ENCODE data around the gene CACNA1C.

The CACNA1C gene

DNA sequence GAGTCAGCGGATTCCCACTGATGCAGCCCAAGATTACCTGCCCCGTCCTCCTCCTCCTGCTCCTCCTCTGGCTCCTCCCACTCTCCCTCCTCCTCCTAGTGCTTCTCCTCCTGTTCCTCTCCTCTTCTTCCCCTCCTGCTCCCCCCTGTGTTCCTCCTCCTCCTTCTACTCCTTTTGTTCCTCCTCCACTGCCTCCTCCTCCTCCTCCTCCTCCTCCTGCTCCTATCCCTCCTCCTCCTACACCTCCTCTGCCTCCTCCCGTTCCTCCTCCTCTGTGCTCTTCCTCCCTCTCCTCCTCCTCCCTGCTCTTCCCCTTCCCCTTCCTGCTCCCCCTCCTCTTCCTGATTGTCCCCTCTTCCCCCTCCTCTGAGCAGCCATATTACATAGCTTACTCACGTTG is 141.3 kb downstream of the CACNA1C start:
- no peak for DNase-seq (ENCODE audit: low read depth in 3 of 3, low spot score in 1 of 3)

DNA sequence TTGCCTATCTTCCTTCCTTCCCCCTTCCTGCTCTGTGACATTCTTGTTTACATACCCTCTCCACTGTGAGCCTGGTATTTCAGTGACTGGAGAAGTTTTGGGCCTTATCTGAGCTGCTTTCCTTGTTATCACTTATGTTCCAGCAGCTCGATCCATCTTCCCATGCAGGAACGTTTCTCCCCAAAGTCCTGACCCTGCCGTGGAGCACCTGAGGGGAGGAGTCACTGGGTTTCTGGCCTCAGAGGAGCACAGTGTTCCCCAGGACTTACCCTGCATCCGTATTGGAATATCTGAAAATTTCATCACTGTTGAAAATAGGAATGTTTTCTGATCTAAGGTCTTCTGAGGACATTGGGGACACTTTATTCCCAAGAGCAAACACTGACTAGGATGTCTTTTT is 141.8 kb downstream of the CACNA1C start:
- no peak for DNase-seq (ENCODE audit: low read depth in 3 of 3, low spot score in 1 of 3)

- DNase-seq (ENCODE audit: low read depth in 3 of 3, low spot score in 1 of 3), result no peak
Measured at GRCh38 chr12:2195085-2195484, 142.3 kb downstream of the CACNA1C start.

DNA sequence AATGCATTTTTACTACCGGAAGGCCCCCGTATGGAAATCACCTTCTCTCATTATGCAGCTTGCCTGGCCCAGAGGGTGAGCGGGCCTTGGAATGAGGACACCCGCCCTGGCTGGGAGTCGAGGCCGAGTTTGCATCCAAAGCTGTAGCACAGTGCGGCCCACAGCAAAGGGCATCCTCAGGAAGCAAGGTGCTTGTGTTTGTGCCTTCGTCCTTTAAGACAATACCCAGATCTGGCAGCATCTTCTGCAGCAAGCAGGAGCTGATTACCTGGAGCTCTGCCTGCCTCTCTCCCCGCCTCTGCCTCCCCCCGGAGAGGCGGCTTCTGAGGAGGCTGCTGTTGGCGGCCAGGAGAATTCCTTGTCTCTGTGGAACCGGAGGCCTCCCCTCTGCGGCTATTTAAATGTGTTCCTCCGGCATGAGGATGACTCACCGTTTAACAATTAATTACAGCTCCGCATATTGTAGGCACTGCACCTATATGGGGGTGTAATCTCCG is 145.3 kb downstream of the CACNA1C start:
- no peak for DNase-seq (ENCODE audit: low read depth in 3 of 3, low spot score in 1 of 3)

- no peak for DNase-seq (ENCODE audit: low read depth in 3 of 3, low spot score in 1 of 3)
Measured at GRCh38 chr12:2198542-2198941, 145.8 kb downstream of the CACNA1C start.

GRCh38 chr12:2205996-2206395 is 153.2 kb downstream of the CACNA1C start:
- no peak for DNase-seq (ENCODE audit: low read depth in 3 of 3, low spot score in 1 of 3)

GRCh38 chr12:2208837-2209635 is 156.2 kb downstream of the CACNA1C start:
- no peak for DNase-seq (ENCODE audit: low read depth in 3 of 3, low spot score in 1 of 3)

DNA sequence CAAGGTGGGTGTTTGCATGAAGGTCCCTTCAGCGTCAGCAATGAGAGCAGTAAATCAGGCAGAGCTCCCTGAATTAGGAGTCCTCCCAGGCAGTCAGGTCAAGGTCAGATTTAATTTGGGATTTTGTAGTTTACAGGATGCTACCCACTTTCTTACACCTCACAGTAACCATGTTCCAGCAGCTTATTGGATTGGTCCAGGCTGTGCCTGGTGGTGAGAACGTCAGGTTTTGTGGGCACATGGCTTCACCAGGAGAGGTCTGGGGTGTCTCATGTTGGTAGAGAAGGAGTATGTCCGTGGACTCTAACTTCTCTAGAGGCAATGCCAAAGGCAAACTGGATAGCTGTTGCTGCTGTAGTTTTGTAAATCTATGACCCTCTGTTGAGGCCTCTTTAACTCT is 158.3 kb downstream of the CACNA1C start:
- no peak for DNase-seq (ENCODE audit: low read depth in 3 of 3, low spot score in 1 of 3)

- DNase-seq (ENCODE audit: low read depth in 3 of 3, low spot score in 1 of 3), result no peak
Measured at GRCh38 chr12:2212537-2212936, 159.8 kb downstream of the CACNA1C start.

DNA sequence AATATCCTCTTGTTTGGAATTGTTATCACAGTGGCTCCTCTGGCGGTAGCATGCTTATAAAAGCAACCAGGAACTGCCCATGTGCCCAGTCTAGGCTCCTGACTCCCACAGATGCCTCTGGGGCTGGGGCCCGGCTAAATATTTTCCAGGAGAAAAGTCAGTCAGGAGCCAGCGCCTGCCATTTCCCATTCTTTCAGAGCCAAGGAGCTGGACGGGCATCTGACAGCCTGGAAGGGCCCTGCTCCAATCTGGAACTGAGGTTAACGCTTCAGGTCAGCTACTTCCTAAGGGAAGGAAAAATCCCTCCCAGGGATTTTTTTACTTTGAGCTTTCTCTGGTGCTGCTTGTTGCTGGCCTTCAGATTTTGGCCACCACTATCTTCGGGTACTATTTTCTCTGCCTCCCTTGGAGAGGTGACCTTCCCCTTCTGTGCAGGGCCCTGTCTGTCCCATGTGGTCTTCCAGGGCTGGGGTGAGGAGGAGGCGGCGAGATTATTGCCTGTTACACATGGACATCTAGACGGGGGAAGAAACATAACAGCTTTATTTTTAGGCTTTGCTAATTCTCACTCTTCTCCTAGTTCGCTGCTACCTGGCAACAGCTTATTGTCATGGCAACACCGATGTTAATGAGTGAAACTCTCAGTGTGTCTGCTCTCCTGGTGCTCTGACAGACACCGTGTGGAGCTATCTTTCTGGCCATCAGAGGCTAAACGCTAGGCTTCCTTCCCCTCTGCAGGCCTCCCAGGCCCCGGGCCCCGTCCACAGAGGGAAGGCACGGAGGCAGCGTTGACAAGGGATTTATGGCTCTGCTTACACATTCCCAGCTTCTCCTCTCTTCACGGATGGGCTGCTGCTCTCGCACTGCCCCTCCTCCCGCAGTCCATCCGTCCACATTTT is 160.4 kb downstream of the CACNA1C start:
- DNase-seq (ENCODE audit: low read depth in 3 of 3, low spot score in 1 of 3), result no peak

DNA sequence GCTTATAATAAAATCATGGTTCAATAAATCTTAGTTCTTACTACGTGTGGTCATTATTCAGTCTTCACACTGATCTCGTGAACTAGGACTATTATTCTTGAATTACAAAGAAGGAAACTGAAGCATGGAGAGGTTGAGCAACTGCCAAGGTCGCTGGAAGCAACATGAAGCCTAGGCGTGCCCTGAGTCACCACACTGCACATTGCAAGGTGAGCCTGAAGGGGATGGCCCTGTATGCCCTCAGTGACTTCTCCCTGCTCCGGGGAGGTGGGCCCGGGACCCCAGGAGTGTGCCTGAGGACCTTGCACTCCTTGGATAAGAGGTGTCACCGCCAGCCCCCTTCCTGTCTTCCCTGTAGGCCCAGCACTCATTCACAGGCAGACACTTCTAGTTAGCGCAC is 161.6 kb downstream of the CACNA1C start:
- DNase-seq (ENCODE audit: low read depth in 3 of 3, low spot score in 1 of 3), result no peak

- no peak for DNase-seq (ENCODE audit: low read depth in 3 of 3, low spot score in 1 of 3)
Measured at GRCh38 chr12:2215709-2216560, 163.1 kb downstream of the CACNA1C start.

- DNase-seq (ENCODE audit: low read depth in 3 of 3, low spot score in 1 of 3), result no peak
Measured at GRCh38 chr12:2218706-2219105, 165.9 kb downstream of the CACNA1C start.

- DNase-seq (ENCODE audit: low read depth in 3 of 3, low spot score in 1 of 3), result no peak
Measured at GRCh38 chr12:2221030-2221621, 168.3 kb downstream of the CACNA1C start.

- DNase-seq (ENCODE audit: low read depth in 3 of 3, low spot score in 1 of 3), result no peak
Measured at GRCh38 chr12:2222691-2223090, 169.9 kb downstream of the CACNA1C start.

DNA sequence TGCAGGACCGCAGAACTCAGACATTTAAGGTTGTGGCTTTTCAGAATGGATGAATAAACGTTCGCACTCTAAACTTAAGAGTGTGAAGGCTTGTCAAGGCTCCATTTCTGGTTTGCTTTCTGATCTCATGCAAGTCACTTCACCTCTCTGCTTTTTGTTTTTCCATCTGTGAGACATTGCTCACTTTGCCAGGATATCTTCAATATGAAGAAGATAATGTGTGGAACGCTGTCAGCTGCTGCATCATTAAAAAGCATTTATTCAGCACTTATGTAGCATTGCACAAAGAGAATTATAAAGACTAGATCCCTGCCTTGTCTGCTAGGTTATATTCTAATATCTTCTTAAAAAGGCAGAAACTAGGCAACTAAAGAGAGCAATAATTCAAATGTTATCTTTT is 172.2 kb downstream of the CACNA1C start:
- DNase-seq (ENCODE audit: low read depth in 3 of 3, low spot score in 1 of 3), result no peak

GRCh38 chr12:2225696-2226095 is 172.9 kb downstream of the CACNA1C start:
- DNase-seq (ENCODE audit: low read depth in 3 of 3, low spot score in 1 of 3), result no peak

DNA sequence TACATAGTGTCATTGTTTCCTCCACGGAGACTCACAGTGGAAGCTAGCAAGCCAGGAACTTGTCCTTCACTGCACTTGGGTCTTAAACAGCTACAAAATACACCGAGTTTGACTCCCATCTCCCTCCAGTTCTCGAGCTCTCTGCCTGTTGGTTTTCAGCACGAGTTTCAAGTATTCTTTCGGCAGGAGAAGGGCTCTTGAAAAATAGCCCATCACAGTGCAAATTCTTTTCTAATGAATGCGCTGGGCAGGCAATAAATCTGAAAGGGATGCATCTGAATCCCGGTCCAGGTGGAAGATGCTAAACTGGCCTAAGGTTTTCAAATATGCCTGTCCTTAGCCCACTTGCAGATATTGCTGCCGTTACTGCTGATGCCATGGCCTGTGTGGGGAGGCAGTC is 173.9 kb downstream of the CACNA1C start:
- DNase-seq (ENCODE audit: low read depth in 3 of 3, low spot score in 1 of 3), result no peak

GRCh38 chr12:2227360-2227759 is 174.6 kb downstream of the CACNA1C start:
- no peak for DNase-seq (ENCODE audit: low read depth in 3 of 3, low spot score in 1 of 3)

GRCh38 chr12:2228535-2228934 is 175.7 kb downstream of the CACNA1C start:
- no peak for DNase-seq (ENCODE audit: low read depth in 3 of 3, low spot score in 1 of 3)
